GM12801 (cell line): ENCODE data around the gene DNAL4.

Source experiments
- CTCF ChIP-seq: IDR thresholded peaks from one replicate; pipeline ENCODE4 v1.5.1; 2011; ENCODE audit warnings: control low read depth; ENCODE audit not compliant: insufficient read length; ENCODE audit errors: extremely low read depth

The DNAL4 gene

GRCh38 chr22:38756711-38757463 lies 37.1 kb downstream of the DNAL4 start:
- TF ChIP-seq CTCF, result no peak

GRCh38 chr22:38755911-38756532 lies 37.9 kb downstream of the DNAL4 start, which contains the start of gene SUN2:
SUN2 (minus strand) TSS chr22:38755998; CDS start chr22:38752628, 3,370 bp downstream.
- TF ChIP-seq CTCF, result no peak

GRCh38 chr22:38755155-38755910 lies 38.6 kb downstream of the DNAL4 start:
- no peak for TF ChIP-seq CTCF

GRCh38 chr22:38754751-38755154 lies 39.2 kb downstream of the DNAL4 start:
- TF ChIP-seq CTCF, result no peak

GRCh38 chr22:38753948-38754750 lies 39.8 kb downstream of the DNAL4 start:
- TF ChIP-seq CTCF, result no peak

- no peak for TF ChIP-seq CTCF
Measured at GRCh38 chr22:38751422-38752346, 42.3 kb downstream of the DNAL4 start.
